ENCODE data around the gene MAP3K13. TPM values are rescaled to one million over a fixed set of nuclear protein-coding genes. Genes with fewer than 3 reads are reported as not detected.
"Not testable (repeated sequence)": the region's sequence is repeated elsewhere in the genome, so short reads cannot be mapped to it uniquely, and the experiment has no call there.

MAP3K13 gene
- total and polyA plus RNA-seq, 10 donors, result 13.2 to 20.9 (median 16.3) TPM

- intact Hi-C loops (cut with DNase I; ENCODE audit: low total_unique reads), result no loop called here
- TF ChIP-seq POLR2AphosphoS5 (IDR thresholded peaks at IDR 0.05) (no peak), CTCF (IDR thresholded peaks at IDR 0.05 in 8 of 11, conservative IDR thresholded peaks at IDR 0.05 in 3 of 11) (no peak), POLR2A (IDR thresholded peaks at IDR 0.05) (no peak)
- no peak overlapping the region for H3K27ac ChIP-seq
- H3K9me3 ChIP-seq, result no peaks in the 10 kb centered on the region
- peaks cover 0 to 20% (median 6%) of the 10 kb centered on the region in 6 donors for H3K4me1 ChIP-seq
- DNase-seq, result no peak
- peaks cover 0 to 27% (median 0%) of the 10 kb centered on the region in 7 donors for H3K27me3 ChIP-seq (replicated peaks in 1 of 7)
- no peak overlapping the region for H3K4me3 ChIP-seq
- H3K36me3 ChIP-seq, result no peaks in the 10 kb centered on the region
- WGBS, 5 donors, result 89 to 99% (median 95%) methylated on average over 3 of the region's 3 CpGs
Observed at GRCh38 chr3:185365291-185366073, 2.5 kb downstream of the MAP3K13 start.

DNA sequence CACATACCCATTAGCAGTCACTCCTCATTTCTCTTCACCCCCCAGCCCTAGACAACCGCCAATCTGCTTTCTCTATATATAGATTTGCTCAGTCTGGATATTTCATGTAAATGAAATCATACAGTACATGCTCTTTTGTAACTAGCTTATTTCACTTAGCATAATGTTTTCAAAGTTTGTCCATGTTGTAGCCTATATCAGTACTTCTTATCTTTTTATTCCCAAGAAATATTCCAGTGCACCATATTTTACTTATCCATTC lies 3.1 kb downstream of the MAP3K13 start:
- DNase-seq, result no peak
- 71 to 94% (median 84%) methylated on average over 1 of the region's 1 CpG for WGBS, 5 donors
- intact Hi-C loops (cut with DNase I; ENCODE audit: low total_unique reads), result no loop called here
- Histone ChIP-seq H3K27ac (no peak overlapping the region), H3K4me3 (no peak overlapping the region), H3K4me1 (peaks cover 0 to 20% (median 6%) of the 10 kb centered on the region in 6 donors), H3K36me3 (no peaks in the 10 kb centered on the region), H3K9me3 (no peaks in the 10 kb centered on the region), H3K27me3 (replicated peaks in 1 of 7) (peaks cover 0 to 27% (median 0%) of the 10 kb centered on the region in 7 donors)
- TF ChIP-seq CTCF (IDR thresholded peaks at IDR 0.05 in 8 of 11, conservative IDR thresholded peaks at IDR 0.05 in 3 of 11) (no peak), POLR2AphosphoS5 (IDR thresholded peaks at IDR 0.05) (no peak), POLR2A (IDR thresholded peaks at IDR 0.05) (no peak)

- H3K27me3 ChIP-seq (replicated peaks in 1 of 7), result peaks cover 0 to 27% (median 0%) of the 10 kb centered on the region in 7 donors
- no peak for DNase-seq
- peaks cover 0 to 20% (median 6%) of the 10 kb centered on the region in 6 donors for H3K4me1 ChIP-seq
- no peak overlapping the region for H3K27ac ChIP-seq
- H3K4me3 ChIP-seq, result no peak overlapping the region
- no peaks in the 10 kb centered on the region for H3K9me3 ChIP-seq
- no peak for TF ChIP-seq POLR2A (IDR thresholded peaks at IDR 0.05)
- no peak for TF ChIP-seq CTCF (IDR thresholded peaks at IDR 0.05 in 8 of 11, conservative IDR thresholded peaks at IDR 0.05 in 3 of 11)
- TF ChIP-seq POLR2AphosphoS5 (IDR thresholded peaks at IDR 0.05), result no peak
- intact Hi-C loops (cut with DNase I; ENCODE audit: low total_unique reads), result no loop called here
- no peaks in the 10 kb centered on the region for H3K36me3 ChIP-seq
Observed at GRCh38 chr3:185366913-185367312, 4.0 kb downstream of the MAP3K13 start.

DNA sequence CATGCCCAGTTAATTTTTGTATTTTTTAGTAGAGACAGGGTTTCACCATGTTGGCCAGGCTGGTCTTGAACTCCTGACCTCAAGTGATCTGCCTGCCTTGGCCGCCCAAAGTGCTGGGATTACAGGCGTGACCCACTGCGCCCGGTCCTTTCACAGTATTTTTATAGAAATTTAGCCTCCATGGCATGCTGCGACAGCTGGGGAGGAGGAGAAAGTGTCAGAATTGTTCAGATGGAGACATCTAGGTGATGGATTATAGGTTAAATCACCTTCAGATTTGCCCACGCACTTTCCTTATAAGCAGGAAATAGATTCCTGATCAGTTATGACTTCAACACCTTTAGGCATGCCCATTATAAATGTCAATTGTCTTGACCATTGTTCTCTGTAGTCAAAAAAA lies 7.4 kb downstream of the MAP3K13 start:
- H3K27me3 ChIP-seq (replicated peaks in 1 of 7); DNase-seq; H3K4me3 ChIP-seq; intact Hi-C loops (cut with DNase I; ENCODE audit: low total_unique reads); H3K9me3 ChIP-seq; H3K36me3 ChIP-seq; H3K4me1 ChIP-seq; H3K27ac ChIP-seq: not testable (repeated sequence)
- 77 to 92% (median 79%) methylated on average over 6 of the region's 6 CpGs for WGBS, 5 donors
